ENCODE results near the gene CYP19A1. TPM values are rescaled to one million over a fixed set of nuclear protein-coding genes. Genes with fewer than 3 reads are reported as not detected.

Gene CYP19A1
- total and polyA plus RNA-seq, 10 of the 15 experiments (the other 5 are each of a cell fraction or from before 2014, with no cell fraction given) = 0.08 to 1.8 (median 0.70) TPM

GRCh38 chr15:51298620-51299019, 39.8 kb downstream of the CYP19A1 start:
- ATAC-seq (no peak), DNase-seq (ENCODE audit: low read depth, low spot score) (no peak), FAIRE-seq (no peak)
- H3K27me3 ChIP-seq (replicated peaks in 1 of 2; ENCODE audit: control insufficient read depth in 2 of 2, insufficient read depth in 2 of 2, low read length in 1 of 2) = peaks cover 0 to 3% of the 10 kb centered on the region in 2 experiments; a peak in 3 of 4 replicates
- in situ Hi-C loops (cut with MboI) = no loop called here
- no TSS peak for BruUV-seq (replicated peaks)
- no peaks in the 10 kb centered on the region for H3K36me3 ChIP-seq (ENCODE audit: control insufficient read depth in 2 of 2, insufficient read depth in 2 of 2, low read length in 1 of 2)
- H3K4me2 ChIP-seq (ENCODE audit: control insufficient read depth, insufficient read depth) = no peak overlapping the region
- TF ChIP-seq NFYB (IDR thresholded peaks at IDR 0.05; ENCODE audit: insufficient read depth, low read depth, low read length) (no peak), TBL1XR1 (IDR thresholded peaks at IDR 0.05; ENCODE audit: low read depth, low read length) (no peak), ATF2 (IDR thresholded peaks at IDR 0.05; ENCODE audit: low read length) (no peak), ETV6 (conservative IDR thresholded peaks at IDR 0.05 in 1 of 2, IDR thresholded peaks at IDR 0.05 in 1 of 2; ENCODE audit: borderline replicate concordance in 1 of 2, low read depth in 1 of 2) (no peak), HDAC6 (IDR thresholded peaks at IDR 0.05; ENCODE audit: unreplicated experiment) (no peak), SIN3A (IDR thresholded peaks at IDR 0.05; ENCODE audit: low read depth, low read length) (no peak), DPF2 (IDR thresholded peaks at IDR 0.05) (no peak), POU2F2 (IDR thresholded peaks at IDR 0.05; ENCODE audit: borderline replicate concordance, low read depth, low read length) (no peak), BCL11A (IDR thresholded peaks at IDR 0.05; ENCODE audit: low read depth, low read length) (no peak), CHD2 (IDR thresholded peaks at IDR 0.05; ENCODE audit: borderline replicate concordance, low read depth, low read length) (no peak), TCF3 (IDR thresholded peaks at IDR 0.05; ENCODE audit: borderline replicate concordance, insufficient read depth, low read depth, low read length) (no peak), E2F8 (IDR thresholded peaks at IDR 0.05; ENCODE audit: low read depth, partially characterized antibody) (no peak), SMAD5 (IDR thresholded peaks at IDR 0.05; ENCODE audit: low read depth) (no peak), KDM1A (IDR thresholded peaks at IDR 0.05; ENCODE audit: borderline replicate concordance) (no peak), HDGF (IDR thresholded peaks at IDR 0.05) (no peak), TARDBP (IDR thresholded peaks at IDR 0.05; ENCODE audit: borderline replicate concordance) (no peak), GATAD2B (conservative IDR thresholded peaks at IDR 0.05; ENCODE audit: low read depth) (no peak), HCFC1 (IDR thresholded peaks at IDR 0.05; ENCODE audit: low read length) (no peak), FOXM1 (IDR thresholded peaks at IDR 0.05; ENCODE audit: low read depth, low read length) (no peak)
- intact Hi-C loops (cut with micrococcal nuclease; ENCODE audit: unreplicated experiment) = no loop called here
- WGBS (ENCODE audit: insufficient coverage, insufficient replicate concordance, low lambda C conversion rate, missing lambda C conversion rate) = 33% methylated on average over 2 of the region's 2 CpGs
- no peaks in the 10 kb centered on the region for H3K79me2 ChIP-seq (ENCODE audit: control insufficient read depth, insufficient read depth, low read length)
- H3K4me3 ChIP-seq = no peak overlapping the region
- no peak overlapping the region for H3K9ac ChIP-seq (ENCODE audit: control insufficient read depth, insufficient read depth, low read length)
- H3K4me1 ChIP-seq (ENCODE audit: control insufficient read depth, insufficient read depth, low read length) = no peaks in the 10 kb centered on the region
- ChIA-PET POLR2A (no interaction called here), RAD21 (ENCODE audit: unreplicated experiment) (interaction anchor here (1.4 kb wide), 1 partner anchor 200 kb away, joined by 3 read pairs; no protein-coding TSS in a partner anchor), CTCF (interaction anchor here (0.8 to 8.2 kb wide), 2 partner anchors 18 to 83 kb away, joined by 3 to 43 read pairs; no protein-coding TSS in a partner anchor), SMC1A (ENCODE audit: uncharacterized antibody, unreplicated experiment) (interaction anchor here (0.7 to 6.2 kb wide), 5 partner anchors 9 to 82 kb away, joined by 3 to 31 read pairs (median 4); no protein-coding TSS in a partner anchor)
- no peak overlapping the region for H2AFZ ChIP-seq (ENCODE audit: control insufficient read depth, low read depth, low read length)
- H3K9me3 ChIP-seq (replicated peaks; ENCODE audit: control insufficient read depth, insufficient read depth, low read length) = no peaks in the 10 kb centered on the region
- H3K27ac ChIP-seq (ENCODE audit: control insufficient read depth, insufficient read depth) = no peak overlapping the region
- H4K20me1 ChIP-seq (ENCODE audit: control insufficient read depth, insufficient read depth) = no peaks in the 10 kb centered on the region
